ENCODE results near the gene SH3BP5.

Gene SH3BP5

GRCh38 chr3:15307580-15307979, 24.8 kb downstream of the SH3BP5 start:
- no peak for DNase-seq (ENCODE audit: low spot score in 2 of 2)
- no peak overlapping the region for H3K4me3 Mint-ChIP-seq
- ATAC-seq (ENCODE audit: low read depth): no peak
- H3K27ac Mint-ChIP-seq: peak overlapping the region; percentile 68
- H3K9me3 Mint-ChIP-seq: no peaks in the 10 kb centered on the region
- H3K4me1 Mint-ChIP-seq: peaks cover 59% of the 10 kb centered on the region
- peaks cover 26% of the 10 kb centered on the region for H3K36me3 Mint-ChIP-seq
- no peaks in the 10 kb centered on the region for H3K27me3 Mint-ChIP-seq

GRCh38 chr3:15306979-15307359, 25.4 kb downstream of the SH3BP5 start:
- Mint-ChIP-seq H3K4me1 (peaks cover 58% of the 10 kb centered on the region), H3K9me3 (no peaks in the 10 kb centered on the region), H3K27me3 (no peaks in the 10 kb centered on the region), H3K27ac (peak overlapping the region; percentile 68), H3K36me3 (peaks cover 28% of the 10 kb centered on the region), H3K4me3 (no peak overlapping the region)
- ATAC-seq (ENCODE audit: low read depth) (no peak), DNase-seq (ENCODE audit: low spot score in 2 of 2) (no peak)

GRCh38 chr3:15305359-15305844, 27.0 kb downstream of the SH3BP5 start:
- Mint-ChIP-seq H3K27me3 (no peaks in the 10 kb centered on the region), H3K4me3 (peak overlapping the region; percentile 31), H3K4me1 (peaks cover 61% of the 10 kb centered on the region), H3K36me3 (peaks cover 34% of the 10 kb centered on the region), H3K27ac (peak overlapping the region; percentile 39), H3K9me3 (no peaks in the 10 kb centered on the region)
- no peak for DNase-seq (ENCODE audit: low spot score in 2 of 2)
- ATAC-seq (ENCODE audit: low read depth): peak; percentile 24

GRCh38 chr3:15303728-15304127, 28.7 kb downstream of the SH3BP5 start:
- Mint-ChIP-seq H3K9me3 (no peaks in the 10 kb centered on the region), H3K36me3 (peaks cover 32% of the 10 kb centered on the region), H3K4me1 (peaks cover 51% of the 10 kb centered on the region), H3K27me3 (no peaks in the 10 kb centered on the region), H3K27ac (peak overlapping the region; percentile 42), H3K4me3 (no peak overlapping the region)
- no peak for ATAC-seq (ENCODE audit: low read depth)
- DNase-seq (ENCODE audit: low spot score in 2 of 2): no peak

GRCh38 chr3:15303216-15303615, 29.2 kb downstream of the SH3BP5 start:
- ATAC-seq (ENCODE audit: low read depth): no peak
- peaks cover 50% of the 10 kb centered on the region for H3K4me1 Mint-ChIP-seq

GRCh38 chr3:15301761-15302160, 30.6 kb downstream of the SH3BP5 start:
- DNase-seq (ENCODE audit: low spot score in 2 of 2) (no peak), ATAC-seq (ENCODE audit: low read depth) (no peak)
- Mint-ChIP-seq H3K27me3 (no peaks in the 10 kb centered on the region), H3K36me3 (peaks cover 38% of the 10 kb centered on the region), H3K4me3 (no peak overlapping the region), H3K4me1 (peaks cover 53% of the 10 kb centered on the region), H3K27ac (no peak overlapping the region), H3K9me3 (no peaks in the 10 kb centered on the region)

More at GRCh38 chr3:15303216-15303615, 29.2 kb downstream of the SH3BP5 start:
- H3K9me3 Mint-ChIP-seq: no peaks in the 10 kb centered on the region
- no peak for DNase-seq (ENCODE audit: low spot score in 2 of 2)
- no peaks in the 10 kb centered on the region for H3K27me3 Mint-ChIP-seq
- peaks cover 36% of the 10 kb centered on the region for H3K36me3 Mint-ChIP-seq
- peak overlapping the region; percentile 42 for H3K27ac Mint-ChIP-seq
- H3K4me3 Mint-ChIP-seq: no peak overlapping the region

GRCh38 chr3:15300323-15301078, 31.9 kb downstream of the SH3BP5 start:
- DNase-seq (ENCODE audit: low spot score in 2 of 2) (no peak), ATAC-seq (ENCODE audit: low read depth) (peak; percentile 35)
- no peak overlapping the region for H3K4me3 Mint-ChIP-seq
- peak overlapping the region; percentile 66 for H3K27ac Mint-ChIP-seq
- no peaks in the 10 kb centered on the region for H3K27me3 Mint-ChIP-seq
- peaks cover 39% of the 10 kb centered on the region for H3K36me3 Mint-ChIP-seq
- H3K9me3 Mint-ChIP-seq: no peaks in the 10 kb centered on the region
- peaks cover 52% of the 10 kb centered on the region for H3K4me1 Mint-ChIP-seq

- Mint-ChIP-seq H3K9me3 (peaks cover 2% of the 10 kb centered on the region), H3K4me3 (no peak overlapping the region), H3K27me3 (no peaks in the 10 kb centered on the region), H3K27ac (peak overlapping the region; percentile 25), H3K36me3 (peaks cover 37% of the 10 kb centered on the region), H3K4me1 (peaks cover 57% of the 10 kb centered on the region)
- ATAC-seq (ENCODE audit: low read depth) (no peak), DNase-seq (ENCODE audit: low spot score in 2 of 2) (no peak)
Observed at GRCh38 chr3:15299036-15299435, 33.4 kb downstream of the SH3BP5 start.

- Mint-ChIP-seq H3K4me1 (peaks cover 55% of the 10 kb centered on the region), H3K9me3 (peaks cover 2% of the 10 kb centered on the region), H3K27me3 (no peaks in the 10 kb centered on the region), H3K36me3 (peaks cover 34% of the 10 kb centered on the region), H3K4me3 (no peak overlapping the region), H3K27ac (peak overlapping the region; percentile 25)
- DNase-seq (ENCODE audit: low spot score in 2 of 2): no peak
- no peak for ATAC-seq (ENCODE audit: low read depth)
Observed at GRCh38 chr3:15298504-15298903, 33.9 kb downstream of the SH3BP5 start.

- Mint-ChIP-seq H3K27ac (peak overlapping the region; percentile 49), H3K4me1 (peaks cover 60% of the 10 kb centered on the region), H3K27me3 (no peaks in the 10 kb centered on the region), H3K36me3 (peaks cover 30% of the 10 kb centered on the region), H3K4me3 (no peak overlapping the region), H3K9me3 (peaks cover 2% of the 10 kb centered on the region)
- ATAC-seq (ENCODE audit: low read depth): no peak
- no peak for DNase-seq (ENCODE audit: low spot score in 2 of 2)
Observed at GRCh38 chr3:15297608-15298350, 34.6 kb downstream of the SH3BP5 start.

GRCh38 chr3:15295506-15295905, 36.9 kb downstream of the SH3BP5 start:
- no peak for DNase-seq (ENCODE audit: low spot score in 2 of 2)
- Mint-ChIP-seq H3K27ac (peak overlapping the region; percentile 89), H3K27me3 (no peaks in the 10 kb centered on the region), H3K9me3 (peaks cover 2% of the 10 kb centered on the region), H3K36me3 (peaks cover 17% of the 10 kb centered on the region), H3K4me1 (peaks cover 62% of the 10 kb centered on the region), H3K4me3 (peak overlapping the region; percentile 51)
- peak; percentile 13 for ATAC-seq (ENCODE audit: low read depth)

- Mint-ChIP-seq H3K4me1 (peaks cover 58% of the 10 kb centered on the region), H3K4me3 (peak overlapping the region; percentile 72), H3K27me3 (no peaks in the 10 kb centered on the region), H3K36me3 (peaks cover 17% of the 10 kb centered on the region), H3K9me3 (peaks cover 2% of the 10 kb centered on the region), H3K27ac (peak overlapping the region; percentile 89)
- DNase-seq (ENCODE audit: low spot score in 2 of 2) (no peak), ATAC-seq (ENCODE audit: low read depth) (peak; percentile 43)
Observed at GRCh38 chr3:15294929-15295328, 37.5 kb downstream of the SH3BP5 start.

- DNase-seq (ENCODE audit: low spot score in 2 of 2) (no peak), ATAC-seq (ENCODE audit: low read depth) (no peak)
- Mint-ChIP-seq H3K9me3 (peaks cover 2% of the 10 kb centered on the region), H3K27ac (peak overlapping the region; percentile 90), H3K4me3 (no peak overlapping the region), H3K36me3 (peaks cover 17% of the 10 kb centered on the region), H3K4me1 (peaks cover 64% of the 10 kb centered on the region), H3K27me3 (no peaks in the 10 kb centered on the region)
Observed at GRCh38 chr3:15292765-15293522, 39.4 kb downstream of the SH3BP5 start.

Measured in memory B cell (primary cell).